B cell (primary cell): Measurements from ENCODE around the gene GGT6. TPM values are rescaled to one million over a fixed set of nuclear protein-coding genes. Genes with fewer than 3 reads are reported as not detected.

ENCODE experiments used
- ATAC-seq: fragments of 200-7000 bp; cut with Tn5 transposase; one replicate; pipeline ENCODE4 v1.10.0; 2021; ENCODE audit warnings: low read depth, mild to moderate bottlenecking, moderate number of reproducible peaks, moderate library complexity
- CTCF ChIA-PET: fragments of 350-600 bp; sonication (Branson Sonifier 250); formaldehyde crosslinking; loops from one replicate; lab custom pipeline; 2021; ENCODE audit warnings: antibody characterized with exemption, inconsistent platforms; lab: Charles Lee
- POLR2A ChIA-PET: fragments of 350-600 bp; sonication (Branson Sonifier 250); formaldehyde crosslinking; loops from one replicate; lab custom pipeline; 2021; ENCODE audit warnings: antibody characterized with exemption; lab: Charles Lee
- DNase-seq: peaks from one replicate; pipeline ENCODE4 v3.0.0; 2013
- H2AFZ ChIP-seq: 2 replicates; pipeline ENCODE4 v1.6.1; 2012; ENCODE audit warnings: mild to moderate bottlenecking, low read depth, low read length; ENCODE audit not compliant: insufficient read depth, poor library complexity, severe bottlenecking
- H3K27ac ChIP-seq, 2 donors: 1 replicate in 1 of 2; 2 replicates in 1 of 2; pipeline ENCODE4 v1.5.1; 2012 to 2013; ENCODE audit warnings: low read length in 2 of 2, mild to moderate bottlenecking in 2 of 2, moderate library complexity in 1 of 2
- H3K27me3 ChIP-seq, 4 experiments: fragments of 200-600 bp in 1 of 4; sonication (generic) in 1 of 4; replicated peaks in 1 of 4; 1 replicate in 2 of 4; 2 replicates in 2 of 4; pipeline versions ENCODE4 v1.6.1 to v1.7.0; 2013 to 2016; ENCODE audit warnings: low read length in 3 of 4, mild to moderate bottlenecking in 2 of 4, mixed read lengths in 1 of 4, moderate library complexity in 1 of 4; ENCODE audit not compliant: insufficient read depth in 4 of 4, control insufficient read depth in 3 of 4; ENCODE audit errors: control extremely low read depth in 1 of 4
- H3K36me3 ChIP-seq, 2 experiments: replicated peaks in 1 of 2; 1 replicate in 1 of 2; 2 replicates in 1 of 2; pipeline versions ENCODE4 v1.6.1 to v1.7.1; 2013; ENCODE audit warnings: low read length in 1 of 2; ENCODE audit not compliant: insufficient read depth in 2 of 2, control insufficient read depth in 1 of 2; ENCODE audit errors: control extremely low read depth in 1 of 2, extremely low read depth in 1 of 2
- H3K4me1 ChIP-seq, 2 donors: fragments of 200-600 bp in 1 of 2; sonication (generic) in 1 of 2; 1 replicate in 1 of 2; 2 replicates in 1 of 2; pipeline versions ENCODE4 v1.5.1 to v1.6.1; 2013 to 2017; ENCODE audit warnings: low read length in 2 of 2; ENCODE audit not compliant: control insufficient read depth in 2 of 2, insufficient read depth in 2 of 2
- H3K4me2 ChIP-seq: replicated peaks from 2 replicates; pipeline ENCODE3; 2012; ENCODE audit warnings: mild to moderate bottlenecking, low read depth, low read length; ENCODE audit not compliant: poor library complexity, severe bottlenecking
- H3K4me3 ChIP-seq, 5 experiments: fragments of 200-600 bp in 1 of 5; sonication (generic) in 1 of 5; 1 replicate in 3 of 5; 2 replicates in 2 of 5; pipeline versions ENCODE4 v1.5.1 to v1.7.0; 2011 to 2016; ENCODE audit warnings: low read length in 4 of 5, mild to moderate bottlenecking in 4 of 5, low read depth in 2 of 5, control low read depth in 1 of 5, moderate library complexity in 1 of 5; ENCODE audit not compliant: insufficient read depth in 1 of 5; ENCODE audit errors: control extremely low read depth in 1 of 5, extremely low read depth in 1 of 5
- H3K79me2 ChIP-seq: fragments of 200-600 bp; sonication (generic); one replicate; pipeline ENCODE4 v1.6.0; 2016; ENCODE audit warnings: low read length; ENCODE audit not compliant: control insufficient read depth, insufficient read depth
- H3K9ac ChIP-seq: fragments of 200-600 bp; sonication (generic); 2 replicates; pipeline ENCODE4 v1.6.1; 2017; ENCODE audit warnings: mild to moderate bottlenecking, low read length, moderate library complexity
- H3K9me3 ChIP-seq, 3 donors: one replicate each; pipeline versions ENCODE4 v1.6.1 to v1.7.1; 2013; ENCODE audit warnings: low read length in 2 of 3; ENCODE audit not compliant: control insufficient read depth in 2 of 3, insufficient read depth in 1 of 3; ENCODE audit errors: control extremely low read depth in 1 of 3
- H4K20me1 ChIP-seq: 2 replicates; pipeline ENCODE4 v1.6.0; 2012; ENCODE audit warnings: mild to moderate bottlenecking, low read length; ENCODE audit not compliant: insufficient read depth, control insufficient read depth, poor library complexity, severe bottlenecking
- H3K27ac Mint-ChIP-seq: one replicate; pipeline ENCODE4 v1.8.0; 2021; ENCODE audit warnings: mixed read lengths
- H3K27me3 Mint-ChIP-seq: one replicate; pipeline ENCODE4 v1.8.0; 2021; ENCODE audit warnings: mixed read lengths
- H3K4me1 Mint-ChIP-seq: one replicate; pipeline ENCODE4 v1.8.0; 2021; ENCODE audit warnings: mixed read lengths
- H3K4me3 Mint-ChIP-seq: one replicate; pipeline ENCODE4 v1.8.0; 2021; ENCODE audit warnings: mixed read lengths
- H3K9me3 Mint-ChIP-seq: one replicate; pipeline ENCODE4 v1.8.0; 2022; ENCODE audit warnings: mixed read lengths; ENCODE audit not compliant: insufficient read depth
- EZH2 ChIP-seq: IDR thresholded peaks from 2 replicates; pipeline ENCODE4 v1.6.1; 2012; ENCODE audit warnings: borderline replicate concordance, low read depth, mild to moderate bottlenecking, moderate library complexity, low read length; ENCODE audit not compliant: insufficient read depth, poor library complexity, severe bottlenecking
- WGBS: methylation state at CpG from one replicate; pipeline ENCODE4 v1.1.5; 2013; ENCODE audit warnings: missing lambda C conversion rate; ENCODE audit not compliant: insufficient coverage; 5-methylcytosine and 5-hydroxymethylcytosine counted together
- intact Hi-C: fragments of 100-400 bp; cut with micrococcal nuclease; formaldehyde crosslinking; loops from one replicate; pipeline ENCODE4 v1.10.0; 2022
- polyA plus RNA-seq: library from polyadenylated mRNA; depleted of rRNA; stranded (reverse); fragments of >200 nt; gene quantifications from 2 replicates; pipeline ENCODE4 v1.2.3, GENCODE V29; 2012
- total RNA-seq, 2 donors: library from RNA; stranded (reverse); fragments of 120-200 nt in 1 of 2; gene quantifications; 1 replicate in 1 of 2; 2 replicates in 1 of 2; pipeline versions ENCODE4 v1.2.3 to v1.2.4, GENCODE V29; 2013 to 2022
- TF ChIP-seq, protein P1 (sequence below): fragments of 200-600 bp; IDR thresholded peaks from one replicate; pipeline ENCODE4 v1.8.0; 2022; ENCODE audit warnings: antibody characterized with exemption, mild to moderate bottlenecking

Gene GGT6
- total and polyA plus RNA-seq, 2 donors (not counting 1 experiment from before 2014, with no cell fraction given): not detected

DNA sequence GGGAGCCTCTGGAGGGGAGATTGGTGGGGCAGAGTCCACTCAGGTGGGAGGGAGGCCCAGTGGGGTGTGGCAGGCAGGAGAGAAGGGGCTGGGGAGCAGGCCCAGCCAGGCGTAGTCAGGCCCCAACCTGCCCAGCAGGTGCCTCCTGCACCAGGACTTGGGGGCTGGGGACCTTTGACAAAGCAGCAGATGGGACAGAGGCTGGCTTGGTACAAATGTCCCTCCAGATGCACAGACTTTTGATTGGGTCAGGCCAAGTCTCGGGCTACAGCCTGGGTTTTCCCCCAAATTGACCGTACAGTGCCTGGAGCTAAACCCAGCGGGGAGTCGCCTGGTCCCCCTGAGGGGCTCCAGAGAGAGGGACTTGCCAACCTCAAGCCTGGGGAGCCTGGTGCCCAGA, 411 bp downstream of the GGT6 start:
- Histone ChIP-seq H3K4me3 (no peak overlapping the region), H3K79me2 (peaks cover 2% of the 10 kb centered on the region), H3K9me3 (no peaks in the 10 kb centered on the region), H4K20me1 (no peaks in the 10 kb centered on the region), H3K36me3 (no peaks in the 10 kb centered on the region), H3K27me3 (no peaks in the 10 kb centered on the region), H3K9ac (no peak overlapping the region), H3K27ac (no peak overlapping the region), H3K4me2 (no peak overlapping the region), H2AFZ (no peak overlapping the region), H3K4me1 (peaks cover 17 to 19% of the 10 kb centered on the region in 2 donors)
- peaks cover 28% of the 10 kb centered on the region for H3K4me1 Mint-ChIP-seq
- intact Hi-C loops: loop anchor here (10.0 kb wide), 3 partner anchors 145 to 345 kb away; partner anchors contain the start of genes PELP1 and PSMB6
- H3K27ac Mint-ChIP-seq: no peak overlapping the region
- no peak overlapping the region for H3K4me3 Mint-ChIP-seq
- ChIA-PET CTCF (no interaction called here), POLR2A (no interaction called here)
- ATAC-seq: no peak
- H3K27me3 Mint-ChIP-seq: no peaks in the 10 kb centered on the region
- H3K9me3 Mint-ChIP-seq: no peaks in the 10 kb centered on the region
- WGBS: 92% methylated on average over 5 of the region's 5 CpGs
- DNase-seq: no peak
- no peak for TF ChIP-seq EZH2
- TF ChIP-seq, protein P1, sequence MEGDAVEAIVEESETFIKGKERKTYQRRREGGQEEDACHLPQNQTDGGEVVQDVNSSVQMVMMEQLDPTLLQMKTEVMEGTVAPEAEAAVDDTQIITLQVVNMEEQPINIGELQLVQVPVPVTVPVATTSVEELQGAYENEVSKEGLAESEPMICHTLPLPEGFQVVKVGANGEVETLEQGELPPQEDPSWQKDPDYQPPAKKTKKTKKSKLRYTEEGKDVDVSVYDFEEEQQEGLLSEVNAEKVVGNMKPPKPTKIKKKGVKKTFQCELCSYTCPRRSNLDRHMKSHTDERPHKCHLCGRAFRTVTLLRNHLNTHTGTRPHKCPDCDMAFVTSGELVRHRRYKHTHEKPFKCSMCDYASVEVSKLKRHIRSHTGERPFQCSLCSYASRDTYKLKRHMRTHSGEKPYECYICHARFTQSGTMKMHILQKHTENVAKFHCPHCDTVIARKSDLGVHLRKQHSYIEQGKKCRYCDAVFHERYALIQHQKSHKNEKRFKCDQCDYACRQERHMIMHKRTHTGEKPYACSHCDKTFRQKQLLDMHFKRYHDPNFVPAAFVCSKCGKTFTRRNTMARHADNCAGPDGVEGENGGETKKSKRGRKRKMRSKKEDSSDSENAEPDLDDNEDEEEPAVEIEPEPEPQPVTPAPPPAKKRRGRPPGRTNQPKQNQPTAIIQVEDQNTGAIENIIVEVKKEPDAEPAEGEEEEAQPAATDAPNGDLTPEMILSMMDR: no peak

DNA sequence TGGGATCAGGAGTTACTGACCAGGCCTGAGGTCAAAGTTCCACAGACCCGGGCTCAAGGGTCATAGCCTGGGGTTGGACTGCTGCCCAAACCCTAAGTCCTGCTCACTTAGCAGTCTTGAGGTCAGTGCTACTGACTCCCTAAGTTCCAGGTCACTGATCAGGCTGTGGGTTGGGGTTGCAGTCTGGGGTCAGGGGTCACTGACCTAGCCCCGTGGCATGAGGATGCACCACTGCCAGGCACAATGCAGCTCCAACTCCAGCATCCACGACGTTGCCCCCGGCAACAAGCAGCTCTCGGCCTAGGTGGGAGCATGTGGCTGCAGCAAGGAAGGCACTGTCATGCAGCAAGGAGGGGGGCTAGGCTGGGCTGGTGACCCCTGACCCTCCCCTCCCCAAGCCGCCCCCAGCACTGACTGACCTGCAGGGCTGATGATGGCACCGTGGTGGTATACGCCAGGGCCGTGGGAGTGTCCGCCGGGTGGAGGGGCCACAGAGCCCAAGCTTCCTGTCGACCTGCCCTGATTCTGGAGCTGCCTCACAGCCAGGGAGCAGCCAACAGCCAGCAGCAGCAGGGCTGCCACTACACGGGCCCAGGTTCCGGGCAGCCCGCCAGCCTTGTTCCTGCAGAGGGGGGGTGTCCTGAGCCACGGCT, 1.1 kb downstream of the GGT6 start:
- Histone ChIP-seq H3K27me3 (no peaks in the 10 kb centered on the region), H2AFZ (no peak overlapping the region), H3K9ac (no peak overlapping the region), H3K4me3 (no peak overlapping the region), H3K36me3 (no peaks in the 10 kb centered on the region), H3K9me3 (no peaks in the 10 kb centered on the region), H3K79me2 (peaks cover 9% of the 10 kb centered on the region), H3K4me1 (peaks cover 22 to 26% of the 10 kb centered on the region in 2 donors), H3K27ac (no peak overlapping the region), H3K4me2 (no peak overlapping the region), H4K20me1 (peaks cover 6% of the 10 kb centered on the region)
- H3K4me1 Mint-ChIP-seq: peaks cover 34% of the 10 kb centered on the region
- H3K27me3 Mint-ChIP-seq: no peaks in the 10 kb centered on the region
- 92% methylated on average over 16 of the region's 17 CpGs for WGBS
- H3K27ac Mint-ChIP-seq: no peak overlapping the region
- CTCF ChIA-PET: no interaction called here
- H3K9me3 Mint-ChIP-seq: no peaks in the 10 kb centered on the region
- ATAC-seq (no peak), DNase-seq (no peak)
- intact Hi-C loops: no loop called here
- TF ChIP-seq, protein P1: no peak
- no peak for TF ChIP-seq EZH2
- H3K4me3 Mint-ChIP-seq: no peak overlapping the region
- POLR2A ChIA-PET: no interaction called here
